GM12878 (cell line): ENCODE results near the gene EGFL8. TPM values are rescaled to one million over a fixed set of nuclear protein-coding genes. Genes with fewer than 3 reads are reported as not detected.

Source experiments
- BCL3 ChIP-seq: IDR thresholded peaks from 2 replicates; pipeline ENCODE4 v1.6.1; 2011; ENCODE audit warnings: borderline replicate concordance, low read depth, mild to moderate bottlenecking, moderate library complexity, low read length; ENCODE audit not compliant: insufficient read depth, poor library complexity, severe bottlenecking
- CHD1 ChIP-seq: IDR thresholded peaks from 2 replicates; pipeline ENCODE4 v1.6.1; 2012; ENCODE audit warnings: low read depth, low read length, improper control_type of control experiment
- E2F4 ChIP-seq: IDR thresholded peaks from 2 replicates; pipeline ENCODE4 v1.6.1; 2012; ENCODE audit warnings: low read depth, low read length, improper control_type of control experiment
- MEF2A ChIP-seq: IDR thresholded peaks from 2 replicates; pipeline ENCODE4 v1.6.1; 2011; ENCODE audit warnings: low read depth, mild to moderate bottlenecking, low read length, moderate library complexity; ENCODE audit not compliant: insufficient read depth
- MLLT1 ChIP-seq: fragments of 450-650 bp; IDR thresholded peaks from 2 replicates; pipeline ENCODE4 v1.6.1; 2016; ENCODE audit warnings: mild to moderate bottlenecking
- PML ChIP-seq: IDR thresholded peaks from 2 replicates; pipeline ENCODE4 v1.6.1; 2012; ENCODE audit warnings: low read length, inconsistent platforms
- RAD51 ChIP-seq: fragments of 450-650 bp; IDR thresholded peaks from 2 replicates; pipeline ENCODE4 v1.6.1; 2016; ENCODE audit warnings: moderate library complexity, mild to moderate bottlenecking, inconsistent platforms
- REST ChIP-seq: IDR thresholded peaks from 2 replicates; pipeline ENCODE4 v1.6.1; 2012; ENCODE audit warnings: mild to moderate bottlenecking, low read depth, low read length
- ZBTB40 ChIP-seq: fragments of 450-650 bp; IDR thresholded peaks from 2 replicates; pipeline ENCODE4 v1.6.1; 2016; ENCODE audit warnings: mild to moderate bottlenecking, moderate library complexity, borderline replicate concordance
- ZNF24 ChIP-seq: fragments of 450-650 bp; IDR thresholded peaks from 2 replicates; pipeline ENCODE4 v1.6.1; 2017; ENCODE audit warnings: antibody characterized with exemption, mild to moderate bottlenecking
- ZNF592 ChIP-seq: fragments of 450-650 bp; IDR thresholded peaks from 2 replicates; pipeline ENCODE4 v1.6.1; 2017; ENCODE audit warnings: mild to moderate bottlenecking, moderate library complexity
- polyA plus RNA-seq, 11 experiments: library from polyadenylated mRNA; depleted of rRNA in 4 of 11; unstranded in 6 of 11; stranded (reverse) in 5 of 11; fragments of >200 nt; fragmentation: Nextera tagmentation in 4 of 11; fragmentation: Illumina TruSeq in 1 of 11; extraction: Ambion mirVana in 4 of 11; extraction: Trizol in 1 of 11; gene quantifications; 1 replicate in 1 of 11; 2 replicates in 10 of 11; pipeline versions ENCODE4 v1.2.1 to v1.2.3, GENCODE V29; 2011 to 2016; ENCODE audit warnings: inconsistent platforms in 2 of 11, missing spikeins in 2 of 11, low read depth in 1 of 11
- total RNA-seq, 4 experiments: library from RNA; depleted of rRNA in 3 of 4; stranded (reverse); fragments of >200 nt in 3 of 4; fragmentation: Illumina TruSeq in 1 of 4; extraction: Trizol in 1 of 4; gene quantifications; 2 replicates each; pipeline versions ENCODE4 v1.2.1 to v1.2.3, GENCODE V29; 2013 to 2021

EGFL8 gene
- total and polyA plus RNA-seq, 10 of the 15 experiments (the other 5 are each of a cell fraction or from before 2014, with no cell fraction given): 0.07 to 3.5 (median 1.4) TPM

GRCh38 chr6:32190054-32190851 is 25.9 kb downstream of the EGFL8 start, which contains the start of gene PBX2 (continued):
- TF ChIP-seq ZBTB40: peak; percentile 16; the same call in 1 of the 2 replicates
- TF ChIP-seq MEF2A: no peak
- TF ChIP-seq PML: no peak
- TF ChIP-seq ZNF592: no peak
- TF ChIP-seq E2F4: no peak
- peak; percentile 66 for TF ChIP-seq BCL3
- peak; percentile 91 for TF ChIP-seq MLLT1
- TF ChIP-seq CHD1: no peak
- TF ChIP-seq ZNF24: no peak
- no peak for TF ChIP-seq RAD51
- no peak for TF ChIP-seq REST
